Inflammatory macrophage treated with lipopolysaccharide for 1 hour (primary cell): ENCODE measurements around the gene KHDC4.
A peak's percentile ranks its signal among the peaks of the same experiment; 100 is the strongest.

Experiments
- DNase-seq, 2 donors: peaks; one replicate each; pipeline ENCODE4 v3.0.0-alpha.2; 2020 to 2022

Gene KHDC4

DNA sequence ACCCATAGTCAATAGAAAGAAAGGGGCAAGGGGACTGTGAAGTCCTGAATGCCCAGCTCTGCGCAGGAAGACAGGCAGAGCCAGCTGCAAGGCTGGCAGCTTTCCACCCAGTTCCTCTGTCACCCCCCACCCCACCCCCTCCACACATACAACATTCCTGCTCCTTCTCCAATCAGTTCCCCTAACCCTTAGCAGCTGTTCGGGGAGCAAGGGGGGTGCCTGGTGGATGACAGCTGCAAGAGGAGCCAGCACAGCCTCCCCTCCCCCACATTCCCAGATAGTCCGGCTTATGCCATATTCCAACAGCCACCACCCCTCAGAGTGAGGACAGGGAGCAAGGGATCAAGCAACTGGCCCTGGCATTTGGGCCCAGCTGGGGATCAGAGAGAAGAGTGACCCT lies 34.5 kb upstream of the KHDC4 start:
- no peak for DNase-seq

DNA sequence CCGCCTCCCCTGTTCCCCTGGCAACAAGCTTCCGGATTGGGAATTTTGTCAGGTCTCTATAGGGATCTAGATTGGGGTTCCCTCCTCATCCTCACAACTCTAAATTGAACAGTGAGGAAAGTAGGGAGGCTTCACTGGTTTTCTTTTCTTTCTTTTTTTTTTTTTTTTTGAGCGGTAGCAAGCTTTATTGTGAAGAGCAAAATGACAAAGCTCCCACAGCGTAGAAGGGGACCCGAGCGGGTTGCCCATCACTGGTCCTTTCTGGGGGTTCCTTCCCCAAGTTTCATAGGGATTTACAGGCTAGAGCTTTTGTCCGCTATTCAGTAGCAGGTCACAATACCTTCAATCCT lies 33.8 kb upstream of the KHDC4 start:
- no peak for DNase-seq

DNA sequence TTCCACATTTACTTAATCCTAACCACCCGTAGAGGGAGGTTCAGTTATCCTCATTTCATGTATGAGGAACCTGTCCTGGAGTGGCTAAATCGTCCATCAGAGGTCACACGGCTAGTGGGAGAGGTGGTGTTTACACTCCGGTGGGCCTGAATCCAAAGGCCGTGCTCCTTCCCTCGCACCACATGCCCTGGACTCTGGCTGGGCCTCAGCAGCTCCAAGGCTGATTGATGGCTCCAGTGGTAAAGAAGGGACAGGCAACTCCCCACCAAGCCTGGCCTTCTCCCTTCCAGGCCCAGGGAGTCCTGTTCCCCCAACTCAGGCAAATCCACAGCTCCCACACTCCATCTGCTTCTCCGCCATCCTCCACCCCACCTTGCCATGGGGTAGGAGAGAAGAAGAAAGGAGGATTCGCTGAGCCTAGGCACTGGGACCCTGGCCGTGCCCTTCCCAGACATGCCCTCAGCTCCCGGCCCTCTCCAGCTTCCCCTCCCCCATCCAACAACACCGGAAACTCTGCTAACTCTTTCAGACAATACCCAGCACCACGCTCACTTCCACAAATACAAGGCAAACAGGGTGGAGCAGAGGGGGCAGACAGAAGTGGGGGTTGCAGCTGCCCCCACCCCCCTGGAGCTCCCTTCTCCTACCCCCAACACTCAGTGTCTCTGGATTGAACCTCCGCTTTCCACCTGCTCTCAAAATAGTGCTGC lies 33.3 kb upstream of the KHDC4 start:
- peak; percentile 45 to 72 for DNase-seq

DNA sequence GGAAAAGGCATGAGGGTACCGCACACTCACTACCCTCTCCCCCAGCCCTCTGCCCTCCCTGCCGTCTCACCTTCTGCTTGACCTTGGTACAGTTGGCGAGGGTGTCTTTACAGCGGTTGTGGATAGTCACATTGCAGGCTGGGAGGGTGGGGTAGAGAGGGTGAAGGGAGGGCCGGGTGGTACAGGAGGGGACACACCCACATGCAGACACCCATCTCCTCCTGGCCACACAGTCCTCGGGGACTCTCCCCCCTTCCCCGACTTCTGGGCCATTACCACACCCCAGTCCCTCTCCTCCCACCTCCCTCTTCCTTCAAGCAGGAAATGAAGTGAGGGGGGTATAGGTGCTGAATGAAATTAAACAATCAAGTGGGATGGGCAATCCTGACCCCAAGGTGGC lies 32.5 kb upstream of the KHDC4 start:
- DNase-seq = no peak

DNA sequence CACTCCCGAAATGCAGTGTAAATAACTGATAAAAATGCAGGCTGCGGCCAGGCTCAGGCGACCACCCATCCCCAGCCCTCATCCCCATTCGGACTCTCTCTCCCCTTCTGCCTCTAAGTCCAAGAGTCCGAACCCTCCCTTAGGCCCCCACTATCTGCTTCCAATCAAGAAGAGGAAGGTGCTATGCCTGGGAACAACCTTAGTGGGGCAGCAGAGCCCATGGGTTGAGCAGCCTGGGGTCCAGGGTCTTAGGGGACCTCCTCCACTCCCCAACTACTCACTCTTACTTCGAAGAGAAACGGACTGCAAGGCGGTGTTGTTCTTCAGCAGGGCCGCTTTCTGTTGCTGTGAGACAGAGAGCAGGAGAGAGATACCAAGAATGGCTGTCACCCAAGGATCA lies 31.9 kb upstream of the KHDC4 start:
- DNase-seq = no peak

GRCh38 chr1:155964193-155964592 lies 30.0 kb upstream of the KHDC4 start:
- DNase-seq = no peak

DNA sequence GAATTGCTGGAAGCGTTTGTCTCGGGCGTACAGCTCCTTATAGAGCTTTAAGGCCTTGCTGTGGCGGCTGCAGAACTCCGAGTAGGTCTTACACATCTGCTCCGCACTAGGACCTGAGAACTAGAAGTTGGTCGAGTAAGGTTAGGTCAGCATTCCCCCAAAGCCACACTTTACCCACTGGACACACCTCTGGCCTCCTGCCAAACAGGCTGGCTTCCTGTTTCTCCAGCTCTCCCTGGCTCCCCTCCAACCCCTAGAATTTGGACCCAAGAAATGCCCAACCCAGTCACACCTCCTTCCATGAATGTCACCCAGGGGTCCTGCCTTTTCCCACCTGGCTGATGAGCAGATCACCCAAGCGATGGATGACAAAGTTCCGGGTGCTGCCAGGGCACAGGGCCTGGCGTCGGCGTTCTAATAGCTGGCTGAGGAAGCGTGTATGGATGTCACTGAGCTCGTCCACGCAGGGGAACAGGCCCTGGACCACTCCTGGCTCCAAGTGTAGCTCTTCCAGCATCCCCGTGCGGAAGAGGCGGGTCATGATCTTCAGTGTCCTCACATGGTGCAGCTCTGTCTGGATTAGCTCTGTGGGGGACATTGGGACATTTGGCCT lies 28.5 kb upstream of the KHDC4 start:
- DNase-seq = no peak

GRCh38 chr1:155961937-155962336 lies 27.7 kb upstream of the KHDC4 start:
- DNase-seq = peak in 1 of 2 donors; percentile 61

GRCh38 chr1:155960081-155960745 lies 26.0 kb upstream of the KHDC4 start:
- DNase-seq = no peak

DNA sequence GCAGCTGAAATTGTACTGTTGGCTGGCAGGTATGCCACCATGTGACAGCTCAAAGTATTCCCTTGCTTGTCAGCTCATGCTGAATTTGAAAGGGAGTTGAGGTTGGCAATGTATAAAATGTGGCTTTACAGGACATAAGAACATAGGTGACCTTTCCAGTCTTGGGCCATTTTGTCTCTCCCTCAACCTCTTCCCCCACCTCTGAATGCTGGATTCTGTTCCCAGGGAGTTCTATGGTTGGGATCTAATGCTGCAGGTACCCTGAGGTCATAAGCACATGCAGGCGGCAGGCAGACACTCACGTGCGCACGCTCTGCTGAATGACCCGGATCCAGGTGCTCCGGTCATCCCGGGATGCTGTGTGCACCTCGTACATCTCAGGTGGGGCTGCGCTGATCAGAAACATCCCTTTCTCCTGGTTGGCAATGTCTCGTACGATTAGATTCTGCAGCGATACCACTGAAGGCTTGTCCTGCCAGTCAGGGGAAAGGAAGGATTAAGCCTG lies 23.2 kb upstream of the KHDC4 start:
- DNase-seq = no peak

DNA sequence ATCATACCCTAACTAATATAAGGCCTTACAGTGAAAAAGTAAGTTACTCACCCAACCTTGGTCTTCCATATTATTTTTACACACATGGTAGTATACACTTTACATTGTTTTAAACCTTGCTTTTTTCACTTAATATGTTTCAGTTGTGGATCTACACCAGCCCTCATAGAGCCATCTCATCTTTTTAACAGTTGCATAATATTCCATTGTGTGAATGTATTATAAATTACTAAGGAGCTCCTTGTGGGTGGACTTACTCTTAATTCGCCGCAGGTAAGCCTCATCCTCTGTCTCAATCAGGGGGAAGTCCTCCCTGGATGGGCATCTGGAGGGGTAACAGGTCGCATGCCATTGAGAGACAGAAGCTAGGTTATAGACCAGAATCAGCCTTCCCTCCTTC lies 20.4 kb upstream of the KHDC4 start:
- no peak for DNase-seq

- no peak for DNase-seq
Observed at GRCh38 chr1:155952505-155952890, 18.3 kb upstream of the KHDC4 start.

GRCh38 chr1:155951753-155952504 lies 17.7 kb upstream of the KHDC4 start:
- no peak for DNase-seq

DNA sequence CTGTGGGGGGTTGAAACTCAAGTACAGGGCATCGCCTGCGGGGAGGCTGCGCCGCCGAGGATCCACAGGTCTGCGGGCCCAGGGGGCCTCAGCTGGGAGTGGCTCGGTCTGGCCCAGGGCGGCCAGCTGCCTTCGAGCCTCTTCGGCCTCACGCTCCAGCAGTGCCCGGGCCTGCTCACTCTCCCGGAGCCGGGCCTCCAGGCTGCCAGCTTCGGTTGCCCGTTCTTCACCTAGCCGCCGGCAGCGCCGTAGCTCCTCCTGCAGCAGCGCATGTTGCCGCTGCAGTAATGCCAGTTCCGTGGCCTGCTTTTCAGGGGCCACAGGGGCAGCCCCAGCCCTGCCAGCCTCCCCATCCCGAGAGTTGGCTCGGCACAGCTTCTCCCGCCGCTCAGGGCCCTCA lies 16.6 kb upstream of the KHDC4 start:
- no peak for DNase-seq

DNA sequence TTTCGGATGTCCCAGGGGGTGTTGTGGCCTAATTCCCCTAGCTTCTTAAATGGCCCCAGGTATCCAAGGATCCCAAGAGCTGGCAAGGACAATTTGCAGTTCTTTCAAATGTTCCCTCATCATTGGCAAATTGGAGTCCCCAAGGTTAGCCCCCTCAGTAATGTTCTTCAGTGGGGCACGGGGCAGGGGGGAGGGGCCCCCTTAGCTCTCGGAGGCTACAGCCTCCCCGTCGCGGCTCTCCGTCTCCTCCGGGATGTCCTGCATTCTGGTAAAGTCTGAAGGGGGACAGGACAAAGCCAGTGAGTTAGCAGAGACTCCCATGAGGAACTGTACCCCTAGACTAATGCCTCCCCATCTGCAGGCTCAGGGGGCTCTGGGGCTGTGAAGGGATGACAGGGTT lies 13.5 kb upstream of the KHDC4 start:
- no peak for DNase-seq

GRCh38 chr1:155947292-155947691 lies 13.1 kb upstream of the KHDC4 start:
- no peak for DNase-seq

- no peak for DNase-seq
Observed at GRCh38 chr1:155946633-155947219, 12.5 kb upstream of the KHDC4 start.

DNA sequence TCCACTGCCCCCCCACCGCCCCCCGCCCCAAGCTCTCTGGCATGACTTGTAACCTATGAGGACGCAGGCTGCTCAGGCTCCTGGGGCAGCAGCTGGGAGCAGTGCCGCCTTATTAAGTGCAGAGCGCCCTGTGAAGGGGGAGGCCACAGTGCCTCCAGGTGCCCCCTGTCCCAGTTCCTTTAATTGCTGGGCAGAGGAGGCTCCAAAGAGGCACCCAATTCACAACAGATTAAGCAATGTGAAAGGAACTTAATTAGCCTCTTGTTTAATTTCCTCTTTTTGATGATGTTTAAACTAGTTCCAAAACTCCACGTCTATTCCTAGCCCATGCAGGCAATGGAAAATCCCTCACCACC lies 10.2 kb upstream of the KHDC4 start:
- peak in 1 of 2 donors; percentile 43 for DNase-seq

GRCh38 chr1:155942578-155943141 lies 8.4 kb upstream of the KHDC4 start:
- no peak for DNase-seq

GRCh38 chr1:155941845-155942531 lies 7.8 kb upstream of the KHDC4 start:
- DNase-seq = no peak

GRCh38 chr1:155940993-155941844 lies 7.0 kb upstream of the KHDC4 start, which contains the start of gene RXFP4:
TSS of gene RXFP4 (plus strand) at chr1:155941638. CDS start at chr1:155941710, 72 bp downstream.
- DNase-seq = no peak
